Measurements from ENCODE around the gene TTC39A. TPM values are rescaled to one million over a fixed set of nuclear protein-coding genes. Genes with fewer than 3 reads are reported as not detected.

Gene TTC39A
- total RNA-seq, 5 donors from 2014 or later (not counting 1 experiment from before 2014, with no cell fraction given): 0.36 TPM; not detected in 4

- POLR2A ChIA-PET: no interaction called here
- Mint-ChIP-seq H3K36me3 (no peaks in the 10 kb centered on the region), H3K9me3 (no peaks in the 10 kb centered on the region), H3K27ac (no peak overlapping the region), H3K27me3 (peaks cover 0 to 2% of the 10 kb centered on the region in 2 donors), H3K4me3 (no peak overlapping the region), H3K4me1 (peaks cover 7 to 13% (median 10%) of the 10 kb centered on the region in 3 donors)
- H3K9me3 ChIP-seq: no peaks in the 10 kb centered on the region
- no CpG with 5 or more reads among the region's 3 CpGs for WGBS (ENCODE audit: insufficient coverage)
- peaks cover 0 to 6% of the 10 kb centered on the region in 2 experiments for H3K4me1 ChIP-seq (ENCODE audit: control insufficient read depth in 1 of 2, extremely low read depth in 1 of 2, insufficient read depth in 2 of 2, low read length in 2 of 2)
- no peak overlapping the region for H3K4me3 ChIP-seq (ENCODE audit: control insufficient read depth in 1 of 2, extremely low read depth in 1 of 2, low read length in 1 of 2)
- ATAC-seq (replicated peaks in 1 of 4): no peak
- no peak overlapping the region for H3K27ac ChIP-seq (ENCODE audit: low read length)
- peaks cover 0 to 11% of the 10 kb centered on the region in 2 experiments for H3K27me3 ChIP-seq (replicated peaks in 1 of 2; ENCODE audit: control insufficient read depth in 2 of 2, extremely low read depth in 1 of 2, insufficient read depth in 2 of 2, low read length in 1 of 2)
- DNase-seq: no peak
- H3K36me3 ChIP-seq (ENCODE audit: control insufficient read depth in 2 of 2, extremely low read depth in 1 of 2, insufficient read depth in 1 of 2, low read length in 1 of 2): no peaks in the 10 kb centered on the region
- CTCF ChIA-PET: no interaction called here
Measured at GRCh38 chr1:51301844-51302162, 28.6 kb downstream of the TTC39A start.

GRCh38 chr1:51301152-51301843 is 29.1 kb downstream of the TTC39A start:
- no peak overlapping the region for H3K4me3 ChIP-seq (ENCODE audit: control insufficient read depth in 1 of 2, extremely low read depth in 1 of 2, low read length in 1 of 2)
- Mint-ChIP-seq H3K9me3 (no peaks in the 10 kb centered on the region), H3K4me1 (peaks cover 8 to 17% (median 15%) of the 10 kb centered on the region in 3 donors), H3K27ac (no peak overlapping the region), H3K27me3 (peaks cover 0 to 2% of the 10 kb centered on the region in 2 donors), H3K4me3 (no peak overlapping the region), H3K36me3 (no peaks in the 10 kb centered on the region)
- H3K27ac ChIP-seq (ENCODE audit: low read length): no peak overlapping the region
- no peak for DNase-seq
- WGBS (ENCODE audit: insufficient coverage): 75% methylated on average over 9 of the region's 10 CpGs
- no peaks in the 10 kb centered on the region for H3K36me3 ChIP-seq (ENCODE audit: control insufficient read depth in 2 of 2, extremely low read depth in 1 of 2, insufficient read depth in 1 of 2, low read length in 1 of 2)
- ChIA-PET POLR2A (interaction anchor here in 1 of 2 donors (0.5 kb wide), 1 partner anchor 529 kb away, joined by 3 read pairs; no protein-coding TSS in a partner anchor), CTCF (no interaction called here)
- H3K27me3 ChIP-seq (replicated peaks in 1 of 2; ENCODE audit: control insufficient read depth in 2 of 2, extremely low read depth in 1 of 2, insufficient read depth in 2 of 2, low read length in 1 of 2): peaks cover 0 to 11% of the 10 kb centered on the region in 2 experiments
- peaks cover 0 to 11% of the 10 kb centered on the region in 2 experiments for H3K4me1 ChIP-seq (ENCODE audit: control insufficient read depth in 1 of 2, extremely low read depth in 1 of 2, insufficient read depth in 2 of 2, low read length in 2 of 2)
- H3K9me3 ChIP-seq: no peaks in the 10 kb centered on the region
- ATAC-seq (replicated peaks in 1 of 4): no peak

DNA sequence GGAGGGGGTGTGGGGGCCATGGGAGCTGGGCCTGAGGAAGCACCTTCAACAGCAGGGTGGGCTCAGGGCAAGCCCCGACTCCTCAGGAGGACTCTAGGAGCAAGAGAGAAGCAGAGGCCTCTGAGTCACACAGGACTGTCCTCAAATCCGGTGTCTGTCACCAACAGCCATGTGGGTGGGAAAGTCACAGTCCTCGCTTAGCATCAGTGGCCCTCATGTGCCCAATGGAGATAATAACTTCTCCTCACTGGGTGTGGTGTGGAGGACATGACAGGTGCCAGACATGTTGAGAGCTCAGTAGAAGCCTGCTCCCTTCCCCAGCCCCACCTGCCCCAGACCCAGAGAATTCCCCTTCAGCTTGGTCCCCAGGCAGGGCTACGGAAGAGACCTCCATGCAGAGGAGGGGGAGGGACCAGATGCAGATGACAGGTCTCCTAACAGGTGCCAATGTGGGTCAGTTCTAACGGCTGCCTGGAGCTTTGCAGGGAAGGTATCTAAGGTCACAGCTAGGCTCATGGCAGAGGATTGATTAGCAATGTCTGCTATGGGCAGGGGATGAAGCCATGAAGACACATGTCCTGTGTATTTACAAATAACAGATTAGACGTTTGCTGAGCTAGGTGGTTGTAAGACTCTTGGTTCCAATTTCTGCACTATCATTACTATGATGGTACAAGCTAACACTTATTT is 30.2 kb downstream of the TTC39A start:
- Mint-ChIP-seq H3K9me3 (no peaks in the 10 kb centered on the region), H3K4me3 (no peak overlapping the region), H3K36me3 (no peaks in the 10 kb centered on the region), H3K27ac (no peak overlapping the region), H3K27me3 (peaks cover 0 to 2% of the 10 kb centered on the region in 2 donors), H3K4me1 (peaks cover 8 to 23% (median 18%) of the 10 kb centered on the region in 3 donors)
- CTCF ChIA-PET: no interaction called here
- WGBS (ENCODE audit: insufficient coverage): 78% methylated on average over 1 of the region's 6 CpGs
- Histone ChIP-seq H3K4me3 (ENCODE audit: control insufficient read depth in 1 of 2, extremely low read depth in 1 of 2, low read length in 1 of 2) (no peak overlapping the region), H3K4me1 (ENCODE audit: control insufficient read depth in 1 of 2, extremely low read depth in 1 of 2, insufficient read depth in 2 of 2, low read length in 2 of 2) (peaks cover 0 to 12% of the 10 kb centered on the region in 2 experiments), H3K27me3 (replicated peaks in 1 of 2; ENCODE audit: control insufficient read depth in 2 of 2, extremely low read depth in 1 of 2, insufficient read depth in 2 of 2, low read length in 1 of 2) (peaks cover 0 to 9% of the 10 kb centered on the region in 2 experiments), H3K36me3 (ENCODE audit: control insufficient read depth in 2 of 2, extremely low read depth in 1 of 2, insufficient read depth in 1 of 2, low read length in 1 of 2) (no peaks in the 10 kb centered on the region), H3K9me3 (no peaks in the 10 kb centered on the region), H3K27ac (ENCODE audit: low read length) (no peak overlapping the region)
- no peak for DNase-seq
- no peak for ATAC-seq (replicated peaks in 1 of 4)
- POLR2A ChIA-PET: no interaction called here

GRCh38 chr1:51299185-51299885 is 31.0 kb downstream of the TTC39A start:
- no peaks in the 10 kb centered on the region for H3K36me3 ChIP-seq (ENCODE audit: control insufficient read depth in 2 of 2, extremely low read depth in 1 of 2, insufficient read depth in 1 of 2, low read length in 1 of 2)
- WGBS (ENCODE audit: insufficient coverage): 95% methylated on average over 8 of the region's 11 CpGs
- Mint-ChIP-seq H3K36me3 (no peaks in the 10 kb centered on the region), H3K9me3 (no peaks in the 10 kb centered on the region), H3K4me1 (peaks cover 8 to 25% (median 18%) of the 10 kb centered on the region in 3 donors), H3K27ac (no peak overlapping the region), H3K4me3 (no peak overlapping the region), H3K27me3 (peaks cover 0 to 2% of the 10 kb centered on the region in 2 donors)
- no peak overlapping the region for H3K27ac ChIP-seq (ENCODE audit: low read length)
- H3K27me3 ChIP-seq (replicated peaks in 1 of 2; ENCODE audit: control insufficient read depth in 2 of 2, extremely low read depth in 1 of 2, insufficient read depth in 2 of 2, low read length in 1 of 2): peaks cover 0 to 10% of the 10 kb centered on the region in 2 experiments
- ChIA-PET CTCF (interaction anchor here in 1 of 2 donors (0.6 kb wide), 1 partner anchor 9 kb away, joined by 4 read pairs; no protein-coding TSS in a partner anchor), POLR2A (no interaction called here)
- DNase-seq: no peak
- ATAC-seq (replicated peaks in 1 of 4): no peak
- H3K9me3 ChIP-seq: no peaks in the 10 kb centered on the region
- H3K4me3 ChIP-seq (ENCODE audit: control insufficient read depth in 1 of 2, extremely low read depth in 1 of 2, low read length in 1 of 2): no peak overlapping the region
- H3K4me1 ChIP-seq (ENCODE audit: control insufficient read depth in 1 of 2, extremely low read depth in 1 of 2, insufficient read depth in 2 of 2, low read length in 2 of 2): peaks cover 0 to 15% of the 10 kb centered on the region in 2 experiments

DNA sequence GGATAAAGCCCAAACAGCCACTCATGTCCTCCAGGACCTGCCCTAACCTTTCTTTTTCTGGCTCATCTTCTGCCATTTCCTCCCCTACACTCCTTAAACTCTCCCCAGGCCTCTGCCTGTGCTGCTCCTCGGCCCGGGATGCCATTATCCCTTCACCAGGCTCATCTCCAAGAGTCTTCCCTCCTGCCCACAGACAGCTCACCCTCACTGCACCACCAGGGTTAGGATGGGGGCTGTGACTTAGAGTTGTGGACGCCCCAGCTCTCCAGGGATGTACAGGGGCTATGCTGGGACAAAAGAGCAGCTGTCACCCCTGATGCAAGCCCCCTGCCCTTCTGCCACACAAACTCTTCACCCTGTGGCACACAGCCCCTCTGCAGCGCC is 32.0 kb downstream of the TTC39A start:
- POLR2A ChIA-PET: no interaction called here
- WGBS (ENCODE audit: insufficient coverage): 100% methylated on average over 1 of the region's 4 CpGs
- Histone ChIP-seq H3K4me3 (ENCODE audit: control insufficient read depth in 1 of 2, extremely low read depth in 1 of 2, low read length in 1 of 2) (no peak overlapping the region), H3K27ac (ENCODE audit: low read length) (no peak overlapping the region), H3K4me1 (ENCODE audit: control insufficient read depth in 1 of 2, extremely low read depth in 1 of 2, insufficient read depth in 2 of 2, low read length in 2 of 2) (peaks cover 0 to 15% of the 10 kb centered on the region in 2 experiments), H3K36me3 (ENCODE audit: control insufficient read depth in 2 of 2, extremely low read depth in 1 of 2, insufficient read depth in 1 of 2, low read length in 1 of 2) (no peaks in the 10 kb centered on the region), H3K9me3 (no peaks in the 10 kb centered on the region), H3K27me3 (replicated peaks in 1 of 2; ENCODE audit: control insufficient read depth in 2 of 2, extremely low read depth in 1 of 2, insufficient read depth in 2 of 2, low read length in 1 of 2) (peaks cover 0 to 10% of the 10 kb centered on the region in 2 experiments)
- Mint-ChIP-seq H3K9me3 (no peaks in the 10 kb centered on the region), H3K27ac (no peak overlapping the region), H3K36me3 (no peaks in the 10 kb centered on the region), H3K27me3 (peaks cover 0 to 2% of the 10 kb centered on the region in 2 donors), H3K4me3 (peak overlapping the region in 1 of 3 donors; percentile 64), H3K4me1 (peaks cover 8 to 23% (median 18%) of the 10 kb centered on the region in 3 donors)
- DNase-seq (no peak), ATAC-seq (replicated peaks in 1 of 4) (no peak)
- CTCF ChIA-PET: interaction anchor here in 1 of 2 donors (0.6 kb wide), 1 partner anchor 568 kb away, joined by 3 read pairs; no protein-coding TSS in a partner anchor
